SK-N-SH (cell line): Measurements from ENCODE around the gene ZNF584. TPM values are rescaled to one million over a fixed set of nuclear protein-coding genes. Genes with fewer than 3 reads are reported as not detected.
"Not testable (repeated sequence)": the region's sequence is repeated elsewhere in the genome, so short reads cannot be mapped to it uniquely, and the experiment has no call there.

Experiments
- CTCF ChIA-PET: fragments of 300-600, 350-600 bp; formaldehyde crosslinking; extraction: SDS; loops from one replicate; lab custom pipeline; 2021; lab: Yijun Ruan, JAX
- POLR2A ChIA-PET: fragments of 350-600 bp; sonication (Branson Sonifier 250); formaldehyde crosslinking; extraction: SDS; loops from one replicate; lab custom pipeline; 2020; ENCODE audit warnings: antibody characterized with exemption, inconsistent platforms; lab: Yijun Ruan, JAX
- DNase-seq: peaks from one replicate; pipeline ENCODE4 v3.0.0; 2012
- H2AFZ ChIP-seq: fragments of 200-600 bp; sonication (generic); 2 replicates; pipeline ENCODE4 v1.8.1; 2016; ENCODE audit warnings: antibody characterized with exemption, mild to moderate bottlenecking, low read depth
- H3F3A ChIP-seq: fragments of 200-600 bp; sonication (generic); replicated peaks from 2 replicates; pipeline ENCODE3; 2016; ENCODE audit warnings: antibody characterized with exemption, mild to moderate bottlenecking; ENCODE audit not compliant: insufficient read depth
- H3K27ac ChIP-seq, 2 experiments: fragments of 200-500 bp in 1 of 2; fragments of 200-600 bp in 1 of 2; sonication (Bioruptor generic) in 1 of 2; sonication (generic), shearing (Covaris generic) in 1 of 2; 2 replicates each; pipeline versions ENCODE4 v1.5.1 to v1.6.1; 2014 to 2016; ENCODE audit warnings: low read depth in 2 of 2, inconsistent platforms in 1 of 2, low read length in 1 of 2, mild to moderate bottlenecking in 1 of 2, mixed read lengths in 1 of 2
- H3K27me3 ChIP-seq: fragments of 200-600 bp; sonication (generic), shearing (Covaris generic); 2 replicates; pipeline ENCODE4 v1.6.1; 2016; ENCODE audit warnings: mixed run types; ENCODE audit not compliant: insufficient read depth
- H3K36me3 ChIP-seq, 2 experiments: fragments of 200-500 bp in 1 of 2; fragments of 200-600 bp in 1 of 2; sonication (Bioruptor generic) in 1 of 2; sonication (generic) in 1 of 2; replicated peaks in 1 of 2; 2 replicates each; pipeline versions ENCODE3 to v1.5.1; 2014 to 2016; ENCODE audit warnings: low read length in 1 of 2, mild to moderate bottlenecking in 1 of 2; ENCODE audit not compliant: insufficient read depth in 2 of 2, control insufficient read depth in 1 of 2
- H3K4me1 ChIP-seq, 2 experiments: fragments of 200-500 bp in 1 of 2; fragments of 200-600 bp in 1 of 2; sonication (Bioruptor generic) in 1 of 2; sonication (generic), shearing (Covaris generic) in 1 of 2; 2 replicates each; pipeline versions ENCODE4 v1.5.1 to v1.6.1; 2014 to 2016; ENCODE audit warnings: low read depth in 1 of 2, low read length in 1 of 2, mixed run types in 1 of 2; ENCODE audit not compliant: insufficient read depth in 2 of 2, control insufficient read depth in 1 of 2
- H3K4me2 ChIP-seq: fragments of 200-600 bp; sonication (generic), shearing (Covaris generic); 2 replicates; pipeline ENCODE4 v1.6.1; 2017; ENCODE audit warnings: mixed run types
- H3K4me3 ChIP-seq, 2 experiments: fragments of 200-500 bp in 1 of 2; fragments of 200-600 bp in 1 of 2; sonication (Bioruptor generic) in 1 of 2; sonication (generic), shearing (Covaris generic) in 1 of 2; 2 replicates each; pipeline versions ENCODE4 v1.5.1 to v1.8.1; 2014 to 2016; ENCODE audit warnings: low read depth in 2 of 2, inconsistent platforms in 1 of 2, low read length in 1 of 2, mild to moderate bottlenecking in 1 of 2, mixed read lengths in 1 of 2, moderate library complexity in 1 of 2
- H3K79me2 ChIP-seq: fragments of 200-600 bp; sonication (generic); 2 replicates; pipeline ENCODE4 v1.8.1; 2017; ENCODE audit warnings: mild to moderate bottlenecking; ENCODE audit not compliant: insufficient read depth
- H3K9ac ChIP-seq: fragments of 200-600 bp; sonication (generic); 2 replicates; pipeline ENCODE4 v1.6.1; 2017; ENCODE audit warnings: mixed run types
- H3K9me2 ChIP-seq: fragments of 200-600 bp; sonication (generic); 2 replicates; pipeline ENCODE4 v1.6.1; 2017; ENCODE audit warnings: mixed run types
- H3K9me3 ChIP-seq: fragments of 200-600 bp; sonication (generic); 2 replicates; pipeline ENCODE4 v1.6.1; 2017; ENCODE audit warnings: mixed run types, mild to moderate bottlenecking, moderate library complexity
- H4K20me1 ChIP-seq: fragments of 200-600 bp; sonication (generic); 2 replicates; pipeline ENCODE4 v1.6.1; 2017; ENCODE audit warnings: mild to moderate bottlenecking, mixed run types; ENCODE audit not compliant: insufficient read depth
- FOSL2 ChIP-seq: IDR thresholded peaks from 2 replicates; pipeline ENCODE4 v1.4.0; 2012; ENCODE audit warnings: low read depth, mild to moderate bottlenecking, moderate library complexity, borderline replicate concordance
- FOXJ3 ChIP-seq: sonication (generic); formaldehyde crosslinking; IDR thresholded peaks from 2 replicates; pipeline ENCODE4 v1.5.1; 2020; ENCODE audit warnings: mild to moderate bottlenecking, missing genetic modification reagents
- GATA2 ChIP-seq: sonication (generic); formaldehyde crosslinking; IDR thresholded peaks from 2 replicates; pipeline ENCODE4 v1.5.0; 2020; ENCODE audit warnings: mild to moderate bottlenecking, missing genetic modification reagents
- MEF2A ChIP-seq: IDR thresholded peaks from 2 replicates; pipeline ENCODE4 v1.4.0; 2012; ENCODE audit warnings: low read depth, borderline replicate concordance
- MXI1 ChIP-seq: IDR thresholded peaks from 2 replicates; pipeline ENCODE4 v1.6.1; 2012; ENCODE audit warnings: mild to moderate bottlenecking, low read depth, low read length, improper control_type of control experiment
- RAD21 ChIP-seq: IDR thresholded peaks from 2 replicates; pipeline ENCODE4 v1.6.1; 2012; ENCODE audit warnings: mild to moderate bottlenecking, low read length
- RCOR1 ChIP-seq: fragments of 150-350 bp; IDR thresholded peaks from 2 replicates; pipeline ENCODE4 v1.6.1; 2017; ENCODE audit warnings: antibody characterized with exemption, low read length
- RFX5 ChIP-seq: IDR thresholded peaks from 2 replicates; pipeline ENCODE4 v1.6.1; 2012; ENCODE audit warnings: mild to moderate bottlenecking, improper control_type of control experiment, low read length
- TEAD4 ChIP-seq: IDR thresholded peaks from 2 replicates; pipeline ENCODE4 v1.4.0; 2012; ENCODE audit warnings: mild to moderate bottlenecking, borderline replicate concordance; ENCODE audit not compliant: insufficient read depth
- WGBS: methylation state at CpG from one replicate; pipeline ENCODE4 v1.1.6; 2017; ENCODE audit warnings: low lambda C conversion rate; 5-methylcytosine and 5-hydroxymethylcytosine counted together
- polyA plus RNA-seq, 3 experiments: library from polyadenylated mRNA; depleted of rRNA; stranded (reverse); fragments of >200 nt; gene quantifications; 2 replicates each; pipeline ENCODE4 v1.2.3, GENCODE V29; 2012
- TF ChIP-seq, protein P1 (sequence below): fragments of 200-600 bp; sonication (generic); IDR thresholded peaks from 2 replicates; pipeline ENCODE4 v1.6.1; 2017; ENCODE audit warnings: antibody characterized with exemption, mild to moderate bottlenecking, moderate library complexity
- TF ChIP-seq, protein P2 (sequence below): fragments of 150-350 bp; IDR thresholded peaks from 2 replicates; pipeline ENCODE4 v1.6.1; 2016; ENCODE audit warnings: mild to moderate bottlenecking, low read depth, low read length
- TF ChIP-seq, protein P3 (sequence below): IDR thresholded peaks from 2 replicates; pipeline ENCODE4; 2012
- TF ChIP-seq, protein P4 (sequence below): fragments of 150-350 bp; IDR thresholded peaks from 2 replicates; pipeline ENCODE4 v1.6.1; 2017; ENCODE audit warnings: antibody characterized with exemption, low read length, low read depth, borderline replicate concordance

The ZNF584 gene
- polyA plus RNA-seq, 1 of the 3 experiments (the other 2 are of a cell fraction) = 9.4 TPM

DNA sequence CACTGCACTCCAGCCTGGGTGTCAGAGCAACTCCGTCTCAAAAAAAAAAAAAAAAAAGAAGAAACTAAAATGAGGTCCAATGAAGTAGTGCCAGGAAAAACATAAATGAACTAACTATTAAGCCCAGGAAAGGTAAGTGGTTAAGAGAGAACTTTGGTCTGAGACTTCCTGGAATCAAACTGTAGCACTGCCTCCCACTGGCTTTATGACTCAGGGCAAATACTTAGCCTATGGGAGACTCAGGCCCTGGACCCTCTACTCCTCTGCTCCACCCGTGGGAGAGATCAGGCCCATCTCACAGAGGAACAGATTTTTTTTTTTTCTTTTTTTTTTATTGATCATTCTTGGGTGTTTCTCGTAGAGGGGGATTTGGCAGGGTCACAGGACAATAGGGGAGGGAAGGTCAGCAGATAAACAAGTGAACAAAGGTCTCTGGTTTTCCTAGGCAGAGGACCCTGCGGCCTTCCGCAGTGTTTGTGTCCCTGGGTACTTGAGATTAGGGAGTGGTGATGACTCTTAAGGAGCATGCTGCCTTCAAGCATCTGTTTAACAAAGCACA lies 4.5 kb upstream of the ZNF584 start:
- Histone ChIP-seq H3K4me1 (peaks cover 6 to 33% of the 10 kb centered on the region in 2 experiments; a peak in 2 of 4 replicates), H3F3A (peaks cover 21% of the 10 kb centered on the region), H3K79me2 (peaks cover 35% of the 10 kb centered on the region)
- H3K27me3 ChIP-seq, H3K9me3 ChIP-seq, POLR2A ChIA-PET, H3K9me2 ChIP-seq, H3K9ac ChIP-seq, H3K36me3 ChIP-seq, DNase-seq, H3K27ac ChIP-seq, CTCF ChIA-PET, H2AFZ ChIP-seq, H3K4me2 ChIP-seq, H3K4me3 ChIP-seq, H4K20me1 ChIP-seq: not testable (repeated sequence)
- WGBS = 59% methylated on average over 5 of the region's 5 CpGs

DNA sequence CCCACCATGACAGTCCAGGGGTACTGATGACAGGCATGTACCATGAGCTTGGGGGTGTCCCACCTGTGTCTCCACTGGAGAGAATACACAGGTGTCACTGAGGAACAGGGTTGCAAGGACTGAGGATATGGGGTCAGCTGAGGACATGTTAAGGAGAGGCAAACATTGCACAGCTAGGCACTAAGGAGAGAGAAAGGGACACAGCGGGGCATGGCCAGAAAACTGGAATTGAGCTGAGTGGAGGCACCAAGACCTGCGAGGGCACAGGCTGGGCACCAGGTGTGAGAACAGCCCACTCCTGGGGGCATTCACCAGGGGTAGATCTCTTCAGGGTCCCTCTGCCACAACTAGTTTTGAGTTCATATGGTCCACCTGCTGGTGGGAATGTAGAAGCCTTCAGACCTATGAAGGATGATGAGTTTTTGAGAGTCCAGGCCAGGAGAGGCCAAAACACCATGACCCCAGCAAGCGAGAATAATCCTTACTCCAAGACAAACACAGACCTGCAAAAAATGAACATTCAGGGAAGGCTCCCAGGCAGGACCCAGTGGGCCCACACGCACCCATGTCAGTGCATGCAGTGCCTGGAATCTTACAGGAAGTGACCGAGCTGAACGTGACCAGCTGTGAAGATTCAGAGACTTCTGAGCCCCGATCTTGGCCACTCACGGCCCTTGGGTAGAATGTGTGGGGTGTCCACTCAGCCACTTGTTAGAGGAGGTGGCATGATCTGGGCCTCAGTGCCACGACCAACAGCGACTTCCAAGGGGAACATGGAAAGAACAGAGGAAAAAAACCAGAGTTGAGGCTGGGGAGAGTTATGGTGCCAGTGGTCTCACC lies 1.4 kb upstream of the ZNF584 start:
- H3F3A ChIP-seq = peaks cover 12% of the 10 kb centered on the region
- no peaks in the 10 kb centered on the region for H3K9me3 ChIP-seq
- H3K4me1 ChIP-seq = peaks cover 0 to 27% of the 10 kb centered on the region in 2 experiments; a peak in 1 of 4 replicates
- WGBS = 81% methylated on average over 9 of the region's 10 CpGs
- peak overlapping the region; percentile 99 for H3K4me2 ChIP-seq
- DNase-seq = no peak
- ChIA-PET POLR2A (no interaction called here), CTCF (interaction anchor here (1.2 to 1.3 kb wide), 3 partner anchors 16 to 112 kb away, joined by 3 to 4 read pairs (median 4); no protein-coding TSS in a partner anchor)
- H3K4me3 ChIP-seq = peak overlapping the region; percentile 84 to 97
- H4K20me1 ChIP-seq = no peaks in the 10 kb centered on the region
- no peaks in the 10 kb centered on the region for H3K36me3 ChIP-seq
- H3K9me2 ChIP-seq = no peaks in the 10 kb centered on the region
- H3K27me3 ChIP-seq = no peaks in the 10 kb centered on the region
- H2AFZ ChIP-seq = no peak overlapping the region
- peak overlapping the region; percentile 83 for H3K9ac ChIP-seq
- peaks cover 49% of the 10 kb centered on the region for H3K79me2 ChIP-seq
- H3K27ac ChIP-seq = peak overlapping the region; percentile 57 to 88; a peak in 2 of 4 replicates
- TF ChIP-seq, protein P1, sequence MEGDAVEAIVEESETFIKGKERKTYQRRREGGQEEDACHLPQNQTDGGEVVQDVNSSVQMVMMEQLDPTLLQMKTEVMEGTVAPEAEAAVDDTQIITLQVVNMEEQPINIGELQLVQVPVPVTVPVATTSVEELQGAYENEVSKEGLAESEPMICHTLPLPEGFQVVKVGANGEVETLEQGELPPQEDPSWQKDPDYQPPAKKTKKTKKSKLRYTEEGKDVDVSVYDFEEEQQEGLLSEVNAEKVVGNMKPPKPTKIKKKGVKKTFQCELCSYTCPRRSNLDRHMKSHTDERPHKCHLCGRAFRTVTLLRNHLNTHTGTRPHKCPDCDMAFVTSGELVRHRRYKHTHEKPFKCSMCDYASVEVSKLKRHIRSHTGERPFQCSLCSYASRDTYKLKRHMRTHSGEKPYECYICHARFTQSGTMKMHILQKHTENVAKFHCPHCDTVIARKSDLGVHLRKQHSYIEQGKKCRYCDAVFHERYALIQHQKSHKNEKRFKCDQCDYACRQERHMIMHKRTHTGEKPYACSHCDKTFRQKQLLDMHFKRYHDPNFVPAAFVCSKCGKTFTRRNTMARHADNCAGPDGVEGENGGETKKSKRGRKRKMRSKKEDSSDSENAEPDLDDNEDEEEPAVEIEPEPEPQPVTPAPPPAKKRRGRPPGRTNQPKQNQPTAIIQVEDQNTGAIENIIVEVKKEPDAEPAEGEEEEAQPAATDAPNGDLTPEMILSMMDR = peak; percentile 54
- no peak for TF ChIP-seq TEAD4
- TF ChIP-seq RAD21 = no peak
- TF ChIP-seq MXI1 = no peak
- no peak for TF ChIP-seq FOXJ3 (CRISPR knock-in tag)

DNA sequence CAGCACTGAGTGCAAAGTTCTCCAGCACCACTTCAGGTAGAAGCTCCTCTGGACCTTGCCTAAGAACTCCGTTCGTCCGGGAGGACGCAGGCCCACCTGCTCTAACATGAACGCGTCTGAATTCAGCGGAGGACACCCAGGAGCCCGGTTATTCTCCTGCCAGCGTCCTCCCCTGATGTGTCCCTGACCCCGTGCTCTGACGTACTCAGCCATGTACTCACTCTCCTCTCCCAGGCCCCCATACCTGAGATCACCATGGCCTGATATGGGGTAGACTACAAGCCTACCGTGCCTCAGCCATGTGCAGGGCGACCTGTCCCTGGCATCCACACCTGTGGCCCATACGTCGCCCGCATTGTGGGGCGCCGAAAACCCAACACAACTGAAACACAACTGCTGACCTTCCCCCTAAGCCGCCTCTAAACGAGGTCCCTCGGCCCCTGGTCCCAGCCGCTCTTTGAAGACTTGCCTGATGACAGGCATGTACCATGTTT lies 744 bp upstream of the ZNF584 start:
- Histone ChIP-seq H4K20me1 (no peaks in the 10 kb centered on the region), H3K4me2 (peak overlapping the region; percentile 99), H3K27me3 (no peaks in the 10 kb centered on the region), H3K9me2 (no peaks in the 10 kb centered on the region), H3K4me1 (peaks cover 0 to 25% of the 10 kb centered on the region in 2 experiments; a peak in 1 of 4 replicates), H3K27ac (peak overlapping the region; percentile 57 to 88), H3F3A (peaks cover 12% of the 10 kb centered on the region), H2AFZ (peak overlapping the region; percentile 86), H3K9me3 (no peaks in the 10 kb centered on the region), H3K36me3 (peaks cover 0 to 3% of the 10 kb centered on the region in 2 experiments), H3K4me3 (peak overlapping the region; percentile 84 to 97), H3K79me2 (peaks cover 47% of the 10 kb centered on the region), H3K9ac (peak overlapping the region; percentile 83)
- 27% methylated on average over 17 of the region's 22 CpGs for WGBS
- POLR2A ChIA-PET = interaction anchor here (1.2 kb wide), 1 partner anchor 68 kb away, joined by 4 read pairs; the partner anchor contains the start of gene ZNF446
- CTCF ChIA-PET = interaction anchor here (1.2 to 1.3 kb wide), 2 partner anchors 17 to 42 kb away, joined by 3 to 4 read pairs; no protein-coding TSS in a partner anchor
- no peak for DNase-seq
- TF ChIP-seq, protein P2, sequence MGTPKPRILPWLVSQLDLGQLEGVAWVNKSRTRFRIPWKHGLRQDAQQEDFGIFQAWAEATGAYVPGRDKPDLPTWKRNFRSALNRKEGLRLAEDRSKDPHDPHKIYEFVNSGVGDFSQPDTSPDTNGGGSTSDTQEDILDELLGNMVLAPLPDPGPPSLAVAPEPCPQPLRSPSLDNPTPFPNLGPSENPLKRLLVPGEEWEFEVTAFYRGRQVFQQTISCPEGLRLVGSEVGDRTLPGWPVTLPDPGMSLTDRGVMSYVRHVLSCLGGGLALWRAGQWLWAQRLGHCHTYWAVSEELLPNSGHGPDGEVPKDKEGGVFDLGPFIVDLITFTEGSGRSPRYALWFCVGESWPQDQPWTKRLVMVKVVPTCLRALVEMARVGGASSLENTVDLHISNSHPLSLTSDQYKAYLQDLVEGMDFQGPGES = no peak
- TF ChIP-seq GATA2 (CRISPR knock-in tag) (no peak), RFX5 (no peak), RCOR1 (no peak), TEAD4 (no peak), MEF2A (no peak), FOSL2 (no peak)
- TF ChIP-seq, protein P3, sequence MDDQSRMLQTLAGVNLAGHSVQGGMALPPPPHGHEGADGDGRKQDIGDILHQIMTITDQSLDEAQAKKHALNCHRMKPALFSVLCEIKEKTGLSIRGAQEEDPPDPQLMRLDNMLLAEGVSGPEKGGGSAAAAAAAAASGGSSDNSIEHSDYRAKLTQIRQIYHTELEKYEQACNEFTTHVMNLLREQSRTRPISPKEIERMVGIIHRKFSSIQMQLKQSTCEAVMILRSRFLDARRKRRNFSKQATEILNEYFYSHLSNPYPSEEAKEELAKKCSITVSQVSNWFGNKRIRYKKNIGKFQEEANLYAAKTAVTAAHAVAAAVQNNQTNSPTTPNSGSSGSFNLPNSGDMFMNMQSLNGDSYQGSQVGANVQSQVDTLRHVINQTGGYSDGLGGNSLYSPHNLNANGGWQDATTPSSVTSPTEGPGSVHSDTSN = no peak
- TF ChIP-seq, protein P4, sequence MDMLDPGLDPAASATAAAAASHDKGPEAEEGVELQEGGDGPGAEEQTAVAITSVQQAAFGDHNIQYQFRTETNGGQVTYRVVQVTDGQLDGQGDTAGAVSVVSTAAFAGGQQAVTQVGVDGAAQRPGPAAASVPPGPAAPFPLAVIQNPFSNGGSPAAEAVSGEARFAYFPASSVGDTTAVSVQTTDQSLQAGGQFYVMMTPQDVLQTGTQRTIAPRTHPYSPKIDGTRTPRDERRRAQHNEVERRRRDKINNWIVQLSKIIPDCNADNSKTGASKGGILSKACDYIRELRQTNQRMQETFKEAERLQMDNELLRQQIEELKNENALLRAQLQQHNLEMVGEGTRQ = no peak
